NCI-H748 (cell line): Measurements from ENCODE around the gene SMC1B.
"Not testable (repeated sequence)": the region's sequence is repeated elsewhere in the genome, so short reads cannot be mapped to it uniquely, and the experiment has no call there.

ENCODE experiments used
- DNase-seq: peaks from one replicate; lab custom pipeline; 2025; ENCODE audit not compliant: unreplicated experiment; lab: John Stamatoyannopoulos, UW

Gene SMC1B

DNA sequence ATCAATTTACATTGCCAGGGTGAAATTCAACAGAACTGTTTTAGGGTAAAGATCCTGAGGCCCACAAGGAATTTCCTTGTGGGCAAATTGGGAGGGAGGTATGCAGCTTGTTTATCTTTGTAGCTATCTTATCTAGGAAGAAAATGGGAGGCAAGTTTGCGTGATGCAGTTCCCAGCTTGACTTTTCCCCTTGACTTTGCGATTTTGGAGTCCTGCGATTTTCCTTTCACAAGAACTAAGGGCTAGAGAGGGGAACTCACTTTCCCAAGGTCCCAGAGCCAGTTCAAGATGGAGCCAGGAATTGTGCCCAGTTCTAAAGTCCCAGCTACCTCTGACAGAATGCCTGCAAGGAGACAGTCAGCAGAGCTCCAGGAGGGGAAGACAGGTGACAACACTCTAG, 30.8 kb upstream of the SMC1B start:
- no peak for DNase-seq

DNA sequence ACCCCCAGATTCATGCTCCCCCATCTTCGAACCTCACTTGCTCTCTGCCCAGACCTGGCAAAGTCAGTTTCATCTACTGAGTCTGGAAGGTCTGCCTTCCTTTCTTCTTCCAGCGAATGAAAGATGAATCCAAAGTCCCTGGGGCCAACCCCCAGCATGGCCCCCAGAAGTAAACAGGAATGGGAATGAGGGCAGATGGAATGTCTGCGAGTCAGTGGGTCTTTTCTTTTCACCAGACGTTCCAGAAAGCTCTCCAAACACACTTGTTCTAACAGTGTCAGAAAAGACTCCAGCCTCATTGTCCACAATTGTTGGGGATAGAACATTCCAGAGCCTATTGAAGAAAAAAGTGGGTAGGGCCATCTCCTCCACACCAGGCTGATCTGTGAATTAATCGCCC, 28.7 kb upstream of the SMC1B start:
- DNase-seq: no peak

DNA sequence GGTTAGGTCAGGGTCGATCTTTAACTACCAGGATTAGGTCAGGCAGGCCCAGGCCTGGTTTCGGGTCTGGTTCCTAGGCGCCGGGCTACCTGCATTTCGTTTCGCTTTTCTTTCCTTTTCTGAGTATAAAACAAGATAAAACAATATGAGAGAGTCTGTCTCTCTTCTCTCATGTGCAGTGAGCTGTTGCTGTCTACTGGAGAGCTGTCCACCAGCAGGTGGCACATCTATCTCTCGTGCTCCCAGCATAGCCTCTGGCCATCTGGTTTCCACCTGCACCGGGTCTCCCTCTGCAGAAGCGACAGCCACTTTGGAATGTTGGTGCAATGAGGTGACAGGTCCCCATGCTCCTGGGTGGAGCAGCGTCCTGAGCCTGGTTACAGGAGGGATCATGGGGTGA, 27.7 kb upstream of the SMC1B start:
- DNase-seq: peak; percentile 80

DNA sequence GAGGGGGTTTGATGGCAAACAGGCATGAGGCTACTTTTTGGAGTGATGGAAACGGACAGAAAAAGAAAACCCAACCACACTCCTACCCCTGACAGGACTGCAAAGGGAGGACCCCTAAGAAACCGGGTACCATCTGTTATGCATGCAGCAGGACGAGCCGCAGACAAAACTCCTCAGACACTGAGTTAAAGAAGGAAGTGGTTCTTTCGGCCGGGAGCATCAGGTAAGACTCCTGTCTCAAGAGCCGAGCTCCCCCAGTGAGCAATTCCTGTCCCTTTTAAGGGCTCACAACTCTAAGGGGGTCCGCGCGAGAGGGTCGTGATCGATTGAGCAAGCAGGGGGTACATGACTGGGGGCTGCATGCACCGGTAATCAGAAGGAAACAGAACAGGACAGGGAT, 27.3 kb upstream of the SMC1B start:
- DNase-seq: not testable (repeated sequence)

DNA sequence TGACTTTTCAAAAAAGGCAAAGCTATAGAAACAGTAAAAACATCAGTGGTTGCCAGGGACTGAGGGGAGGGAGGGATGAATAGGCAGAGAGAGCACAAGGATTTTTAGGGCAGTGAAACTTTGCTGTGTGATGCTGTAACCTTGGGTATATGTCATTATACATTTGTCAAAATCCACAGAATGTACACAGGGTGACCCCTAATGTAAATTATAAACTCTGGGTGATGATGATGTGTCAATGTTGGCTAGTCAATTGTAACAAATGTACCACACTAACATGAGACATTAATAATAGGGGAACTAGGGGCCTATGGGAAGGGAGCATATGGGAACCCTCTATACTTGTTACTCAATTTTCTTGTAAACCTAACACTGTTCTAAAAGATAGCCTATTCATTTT, 24.9 kb upstream of the SMC1B start:
- DNase-seq: no peak

DNA sequence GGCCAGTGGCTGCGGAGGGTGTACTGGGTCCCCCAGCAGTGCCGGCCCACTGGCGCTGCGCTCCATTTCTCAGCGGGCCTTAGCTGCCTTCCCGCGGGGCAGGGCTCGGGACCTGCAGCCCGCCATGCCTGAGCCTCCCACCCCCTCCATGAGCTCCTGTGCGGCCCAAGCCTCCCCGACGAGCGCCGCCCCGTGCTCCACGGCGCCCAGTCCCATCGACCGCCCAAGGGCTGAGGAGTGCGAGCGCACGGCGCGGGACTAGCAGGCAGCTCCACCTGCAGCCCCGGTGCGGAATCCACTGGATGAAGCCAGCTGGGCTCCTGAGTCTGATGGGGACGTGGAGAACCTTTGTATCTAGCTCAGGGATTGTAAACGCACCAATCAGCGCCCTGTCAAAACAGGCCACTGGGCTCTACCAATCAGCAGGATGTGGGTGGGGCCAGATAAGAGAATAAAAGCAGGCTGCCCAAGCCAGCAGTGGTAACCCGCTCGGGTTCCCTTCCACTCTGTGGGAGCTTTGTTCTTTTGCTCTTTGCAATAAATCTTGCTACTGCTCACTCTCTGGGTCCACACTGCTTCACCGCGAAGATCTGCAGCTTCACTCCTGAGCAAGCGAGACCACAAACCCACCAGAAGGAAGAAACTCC, 23.6 kb upstream of the SMC1B start:
- DNase-seq: not testable (repeated sequence)

DNA sequence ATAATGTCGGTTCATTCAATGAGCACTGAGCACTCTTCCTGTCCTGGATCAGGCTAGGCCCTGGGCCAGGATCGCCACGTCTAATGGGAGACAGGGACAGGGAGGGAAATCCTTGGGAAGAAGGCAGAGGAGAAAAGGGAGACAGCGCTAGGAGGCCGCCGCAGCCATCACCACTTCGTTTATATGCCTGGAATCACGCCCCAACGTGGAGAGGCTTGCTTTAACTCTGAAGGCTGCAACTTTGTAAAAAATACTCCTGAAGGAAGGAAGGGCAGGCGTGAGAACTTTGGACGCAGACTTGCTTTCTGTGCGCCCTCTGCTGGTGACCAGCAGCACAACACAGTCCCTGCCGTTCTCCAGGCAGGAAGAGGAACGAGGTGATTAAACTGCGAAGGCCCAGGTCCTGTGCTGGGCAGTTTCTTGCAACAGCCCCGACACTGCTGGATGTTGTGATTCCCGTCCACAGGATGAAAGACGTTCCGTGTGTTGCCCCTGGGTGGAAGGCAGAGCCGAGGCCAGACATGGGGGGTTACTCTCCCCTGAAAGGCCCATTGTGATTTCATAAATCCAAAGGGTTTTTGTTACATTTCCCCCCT, 22.2 kb upstream of the SMC1B start:
- peak; percentile 85 for DNase-seq

DNA sequence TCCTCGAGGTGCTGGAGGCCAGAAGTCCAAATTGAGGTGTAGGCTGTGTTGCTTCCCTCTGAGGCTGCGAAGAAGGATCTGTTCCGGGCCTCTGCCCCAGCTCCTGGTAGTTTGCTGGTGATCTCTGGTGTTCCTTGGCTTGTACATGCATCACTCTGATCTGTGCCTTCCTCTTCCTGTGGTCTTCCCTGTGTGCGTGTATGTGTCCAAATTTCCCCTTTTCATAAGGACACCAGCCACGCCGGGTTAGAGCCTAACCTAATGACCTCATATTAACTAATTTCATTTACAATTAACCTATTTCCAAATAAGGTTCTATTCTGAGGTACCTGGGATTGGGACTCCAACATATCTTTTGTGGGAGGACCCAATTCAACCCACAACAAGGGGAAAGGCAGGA, 21.6 kb upstream of the SMC1B start:
- DNase-seq: no peak

DNA sequence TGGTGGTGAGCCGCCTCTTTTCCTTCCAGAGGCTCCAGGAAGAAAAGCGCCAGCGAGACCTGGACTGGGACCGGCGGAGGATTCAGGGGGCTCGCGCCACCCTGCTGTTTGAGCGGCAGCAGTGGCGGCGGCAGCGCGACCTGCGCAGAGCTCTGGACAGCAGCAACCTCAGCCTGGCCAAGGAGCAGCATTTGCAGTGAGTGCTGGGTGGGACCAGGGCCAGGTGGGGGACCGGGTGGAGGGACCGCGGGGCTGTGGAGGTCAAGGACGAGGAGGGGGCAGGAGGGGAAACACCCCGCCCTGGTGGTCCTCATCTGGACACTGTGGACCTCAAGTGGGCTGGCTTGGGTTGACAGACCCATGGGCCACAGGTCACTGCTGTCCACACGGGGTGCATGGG, 17.5 kb upstream of the SMC1B start:
- DNase-seq: no peak

DNA sequence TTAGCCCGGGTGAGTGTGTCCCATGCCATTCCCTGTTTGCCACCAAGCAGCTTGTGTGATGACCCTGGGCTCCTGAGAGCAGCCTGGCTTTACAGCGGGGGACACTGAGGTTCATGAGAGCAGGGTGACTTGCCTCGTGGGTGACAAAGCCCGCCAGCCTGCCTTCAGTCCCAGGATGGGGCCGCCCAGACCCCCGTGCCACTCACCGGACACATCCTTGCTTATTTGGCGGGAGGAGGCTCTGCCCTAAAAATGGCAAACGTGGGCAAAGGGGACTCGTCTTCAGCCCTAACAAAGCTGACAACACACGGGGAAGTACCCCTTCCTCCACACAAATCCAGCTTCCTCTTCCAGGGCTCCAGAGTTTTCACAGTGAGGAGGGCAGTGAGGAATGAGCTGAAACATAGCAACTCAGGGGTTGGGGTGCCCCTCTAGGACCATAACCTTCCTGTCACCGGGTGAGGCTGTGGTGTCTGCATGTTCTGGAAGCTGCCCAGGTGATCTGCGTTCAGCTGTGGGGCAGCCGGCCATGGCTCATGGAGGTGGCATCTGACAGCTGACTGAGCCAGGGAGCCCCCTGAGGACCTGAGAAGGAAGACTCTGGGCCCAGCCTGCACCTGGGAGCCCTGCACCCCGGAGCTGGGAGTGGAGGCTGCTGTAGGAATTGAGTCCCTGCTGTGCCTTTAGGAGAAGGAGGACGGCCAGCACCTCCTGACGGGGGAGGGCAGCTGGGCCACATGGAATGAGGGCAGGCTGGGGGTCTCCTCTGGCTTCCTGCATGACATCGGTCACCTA, 16.8 kb upstream of the SMC1B start:
- no peak for DNase-seq

DNA sequence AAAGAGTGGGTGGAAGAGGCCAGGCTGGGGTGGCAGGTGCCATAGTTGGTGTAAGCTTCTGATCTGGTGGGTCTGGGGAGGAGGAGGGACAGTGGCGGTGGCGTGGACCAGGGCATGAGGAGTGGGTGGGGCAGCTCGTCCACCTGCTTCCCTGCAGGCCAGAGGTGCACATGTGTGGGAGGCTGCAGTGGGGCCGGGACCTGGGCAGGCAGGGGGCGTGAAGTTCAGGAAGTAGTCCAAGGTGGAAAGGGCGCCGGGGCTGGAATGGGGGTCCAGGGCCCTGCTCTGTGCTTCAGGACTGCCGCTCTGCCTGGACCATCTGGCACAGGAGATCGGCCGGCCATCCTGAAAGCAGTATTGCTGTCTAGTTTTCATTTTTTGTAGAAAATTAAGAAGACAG, 16.0 kb upstream of the SMC1B start:
- DNase-seq: no peak

DNA sequence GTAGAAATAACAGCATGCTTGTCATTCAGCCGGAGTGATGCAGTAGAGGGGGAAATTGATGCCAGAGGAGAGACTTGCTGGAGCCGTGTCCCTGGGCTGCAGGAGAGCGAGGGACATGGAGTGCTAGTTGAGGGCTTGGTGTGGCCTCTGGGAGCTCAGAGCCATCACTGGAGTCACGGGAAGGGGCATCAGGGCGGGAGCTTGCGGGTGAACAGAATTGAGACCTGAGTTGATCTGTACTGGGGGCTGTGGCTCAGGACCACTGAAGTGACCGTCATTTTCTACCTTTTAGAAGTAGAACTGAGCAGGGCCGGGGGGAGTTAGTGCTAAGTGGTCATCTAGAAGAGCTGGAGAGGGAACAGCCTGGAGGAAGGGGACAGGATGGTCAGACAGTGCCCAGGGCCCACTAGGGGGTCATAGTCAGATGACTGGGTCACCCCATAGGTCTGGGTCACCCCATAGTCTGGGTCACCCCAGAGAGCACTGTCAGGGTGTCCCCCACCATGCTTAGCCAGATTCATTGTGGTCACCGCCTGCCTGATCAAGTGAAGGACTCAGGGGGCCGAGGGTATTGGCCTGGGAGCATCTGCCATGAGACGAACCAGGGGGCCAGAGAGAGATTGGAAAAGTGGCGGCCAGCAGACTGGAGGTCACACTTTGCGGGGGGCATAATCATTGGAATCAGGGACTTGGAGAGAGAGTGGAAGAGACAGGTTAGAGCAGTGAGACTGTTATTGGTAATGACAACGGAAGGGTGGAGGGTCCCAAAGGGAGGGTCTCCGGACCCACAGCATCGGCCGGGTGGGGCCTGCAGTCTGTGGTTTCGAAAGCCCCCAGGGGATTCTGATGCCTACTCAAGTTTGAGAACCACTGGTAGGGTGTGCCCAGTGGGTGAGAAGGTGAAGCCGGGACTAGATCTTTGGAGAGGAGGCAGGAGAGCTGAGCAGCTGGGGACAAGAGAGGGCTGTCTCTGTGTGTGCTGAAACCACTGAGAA, 15.3 kb upstream of the SMC1B start:
- no peak for DNase-seq

DNA sequence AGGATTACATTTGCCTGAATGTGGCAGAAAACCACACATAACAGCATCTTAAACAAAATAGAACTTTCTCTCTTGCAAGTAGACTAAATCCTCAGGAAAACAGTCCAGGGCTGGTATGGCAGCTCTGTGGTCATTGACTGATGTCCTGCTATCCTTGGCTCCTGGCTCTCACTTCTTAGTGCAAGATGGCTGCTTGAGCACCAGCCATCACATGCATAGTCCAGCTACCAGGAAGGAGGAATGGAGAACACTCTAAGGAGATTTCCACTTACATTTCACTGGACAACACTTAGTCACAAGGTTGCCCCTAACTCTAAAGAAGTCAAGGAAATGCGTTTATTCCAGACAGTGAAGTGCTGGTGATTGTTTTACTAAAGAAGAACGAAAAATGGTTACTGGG, 13.7 kb upstream of the SMC1B start:
- no peak for DNase-seq

DNA sequence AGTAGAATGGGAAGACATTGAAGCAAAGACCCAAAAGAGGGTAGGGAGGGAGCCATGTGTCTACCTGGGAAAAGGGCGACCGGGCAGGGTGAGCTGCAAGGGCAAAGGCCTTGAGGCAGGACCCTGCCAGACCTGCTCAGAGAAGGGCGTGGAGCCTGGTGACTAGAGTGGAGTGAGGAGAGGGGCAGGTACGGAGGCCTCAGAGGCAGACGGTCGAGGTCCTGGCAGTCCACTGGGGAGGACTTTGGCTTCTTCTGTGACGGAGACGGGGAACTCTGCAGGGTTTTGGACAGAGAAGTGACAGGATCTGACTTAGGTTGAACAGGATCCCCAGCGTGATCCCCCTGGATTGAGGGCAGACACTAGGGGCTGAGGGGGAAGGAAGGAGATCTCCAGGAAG, 13.0 kb upstream of the SMC1B start:
- DNase-seq: no peak

DNA sequence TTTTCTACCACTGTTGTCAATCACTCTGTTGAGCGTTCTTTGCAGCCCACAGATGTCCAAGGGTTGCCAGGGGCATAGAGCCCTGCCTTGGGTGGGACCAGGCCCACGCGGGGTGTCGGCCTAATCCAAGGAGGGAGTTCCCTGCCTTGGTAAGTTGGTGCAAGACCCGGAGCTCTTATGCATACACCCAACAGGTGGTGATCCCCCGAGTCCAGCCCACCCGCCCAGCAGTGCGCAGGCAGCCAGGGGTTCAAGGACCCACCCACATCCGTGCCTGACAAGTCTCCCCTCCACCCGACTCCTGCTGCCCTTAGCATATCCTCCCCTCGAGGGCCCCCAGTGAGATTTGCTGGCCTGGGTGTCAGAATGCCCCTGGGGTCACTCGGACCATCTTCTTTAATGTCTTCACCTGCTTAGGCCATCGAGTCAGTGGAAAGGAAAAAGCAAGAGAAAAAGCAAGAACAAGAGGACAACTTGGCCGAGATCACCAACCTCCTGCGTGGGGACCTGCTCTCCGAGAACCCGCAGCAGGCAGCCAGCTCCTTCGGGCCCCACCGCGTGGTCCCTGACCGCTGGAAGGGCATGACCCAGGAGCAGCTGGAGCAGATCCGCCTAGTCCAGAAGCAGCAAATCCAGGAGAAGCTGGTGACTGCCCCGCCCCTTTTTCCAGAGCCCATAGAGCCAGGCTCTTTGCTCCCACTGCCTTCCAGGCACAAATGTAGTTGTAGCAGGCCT, 12.3 kb upstream of the SMC1B start:
- no peak for DNase-seq

DNA sequence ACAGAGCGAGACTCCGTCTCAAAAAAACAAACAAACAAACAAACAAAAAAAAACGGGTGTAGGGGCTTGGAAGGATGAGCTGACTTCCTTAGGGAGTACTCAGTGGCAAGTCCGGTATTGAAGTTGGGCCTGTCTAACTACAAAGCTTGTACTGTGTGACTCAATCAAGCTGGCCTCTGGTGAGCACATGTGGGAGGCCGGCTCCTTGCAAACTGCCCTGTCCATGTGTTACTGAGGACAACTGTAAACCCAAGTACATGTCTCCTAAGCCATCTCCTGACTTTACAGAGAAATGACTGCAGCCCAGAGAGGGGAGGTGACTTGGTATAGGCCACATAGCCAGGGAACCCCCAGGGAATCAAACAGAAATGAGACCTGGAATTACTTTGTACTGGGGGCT, 11.7 kb upstream of the SMC1B start:
- no peak for DNase-seq

DNA sequence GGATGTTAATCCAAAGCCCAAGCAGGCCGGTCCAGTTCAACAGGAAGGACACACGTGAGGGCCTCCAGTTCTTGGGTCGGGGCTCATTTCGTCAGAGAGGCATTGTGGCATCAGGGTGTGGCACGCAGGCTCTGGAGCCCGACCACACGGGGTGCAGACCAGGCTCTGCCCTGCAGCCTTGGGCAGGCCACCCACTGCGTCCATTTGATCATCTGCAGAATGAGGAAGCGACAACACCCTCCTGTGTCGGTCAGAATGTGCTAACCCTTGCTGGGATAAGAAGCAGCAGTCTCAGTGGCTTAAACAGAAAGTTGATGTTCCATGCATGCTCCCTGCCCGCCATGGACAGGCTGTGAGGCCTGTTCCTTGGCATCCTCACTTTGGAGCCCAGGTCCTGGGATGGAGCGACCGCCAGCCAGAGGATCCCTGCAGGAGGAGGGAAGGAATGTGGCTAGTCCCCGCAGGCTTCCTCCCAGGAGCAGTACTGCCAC, 10.9 kb upstream of the SMC1B start:
- no peak for DNase-seq

DNA sequence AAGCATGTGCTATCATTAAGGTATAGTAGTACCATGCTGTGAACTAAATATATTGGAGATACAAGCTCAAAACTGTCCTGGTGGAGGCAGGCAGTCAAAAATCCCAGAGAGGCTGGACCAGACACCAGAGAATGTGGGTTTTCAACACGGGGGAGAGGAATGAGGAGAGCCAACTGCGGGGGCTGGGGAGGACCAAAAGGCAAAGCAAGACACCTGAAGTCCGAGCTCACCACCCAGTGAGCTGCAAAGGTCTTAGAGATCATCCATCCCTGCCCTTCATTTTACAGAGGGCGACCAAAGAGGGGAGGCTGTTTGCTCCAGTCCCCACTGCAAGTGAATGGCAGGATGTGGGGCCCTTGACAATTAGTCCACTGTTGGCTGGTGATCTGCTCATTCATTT, 10.1 kb upstream of the SMC1B start:
- no peak for DNase-seq

DNA sequence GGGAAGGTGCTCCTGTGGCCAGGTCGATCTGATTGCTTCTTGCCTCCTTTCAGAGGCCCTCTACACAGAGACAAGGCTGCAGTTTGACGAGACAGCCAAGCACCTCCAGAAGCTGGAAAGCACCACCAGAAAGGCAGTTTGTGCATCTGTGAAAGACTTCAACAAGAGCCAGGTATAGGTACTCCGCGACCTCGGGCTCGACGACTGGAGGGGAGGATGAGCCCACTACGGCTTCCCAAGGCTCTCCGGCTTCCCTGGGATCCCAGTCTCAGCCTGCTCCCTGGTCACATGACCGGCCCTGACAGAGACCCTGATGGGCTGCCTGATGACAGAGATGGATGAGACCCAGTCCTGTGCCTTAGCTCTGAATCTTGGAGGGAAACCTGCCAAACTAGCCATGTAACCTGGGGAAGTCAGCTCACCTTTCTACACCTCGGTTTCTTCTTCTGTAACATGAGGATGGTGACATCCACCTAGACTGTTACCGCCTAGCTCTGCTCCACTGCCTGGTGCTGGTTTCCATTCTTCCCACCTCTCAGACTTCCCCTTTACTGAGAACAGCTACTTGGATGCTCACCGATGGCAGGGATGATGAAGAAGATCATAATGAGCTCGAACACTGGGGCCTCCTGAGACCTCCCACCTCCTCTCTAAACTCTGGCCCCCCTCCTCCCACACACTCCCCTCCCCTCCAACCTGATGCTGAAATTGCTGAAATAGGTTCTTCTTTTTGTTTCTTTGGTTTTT, 9.0 kb upstream of the SMC1B start:
- no peak for DNase-seq
